ENCODE measurements around the gene NUP50.

NUP50 gene

DNA sequence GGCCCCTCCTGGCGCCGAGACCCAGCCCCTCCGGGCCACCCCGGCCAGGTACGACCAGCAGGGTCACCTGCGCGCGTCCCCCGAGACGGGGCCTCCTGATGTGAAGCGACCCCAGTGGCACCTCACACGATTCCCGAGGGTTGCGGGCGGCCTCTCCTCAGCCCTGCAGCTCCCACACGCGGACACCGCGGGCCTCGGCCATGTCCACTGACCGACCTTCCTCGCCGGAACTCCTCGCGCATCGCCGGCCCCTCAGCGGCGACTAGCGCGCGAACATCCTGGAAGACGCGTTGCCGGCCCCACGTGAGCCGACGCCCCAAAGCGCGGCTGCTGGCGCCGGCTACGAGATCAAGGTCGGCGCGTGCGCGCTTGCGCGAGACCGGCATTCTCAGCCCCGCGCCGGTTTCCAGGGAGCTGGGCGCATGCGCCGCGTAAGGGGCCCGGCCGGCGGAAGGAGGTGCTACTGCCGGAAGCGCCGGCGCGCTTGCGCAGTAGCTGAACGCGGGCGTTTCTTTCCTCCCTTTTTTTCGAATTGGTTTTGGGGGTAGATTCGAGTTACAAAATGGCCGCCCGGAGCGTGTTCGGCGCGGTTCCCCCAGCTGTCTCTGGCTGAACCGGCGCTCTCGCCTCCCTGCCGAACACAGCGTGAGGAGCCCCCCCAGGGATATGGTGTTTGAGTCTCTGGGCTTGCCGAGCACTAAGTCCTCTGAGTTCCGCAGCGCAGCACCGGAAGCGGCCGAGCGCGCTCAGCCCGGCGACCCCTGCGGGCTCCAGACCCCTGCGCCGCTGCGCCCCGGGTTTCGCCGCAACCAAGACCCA, at the start of gene NUP50:
TSS of gene NUP50 (plus strand) at position 475 of the 819 bp plus-strand sequence. CDS start 4,253 bp downstream, outside the sequence.
- peak; percentile 95 for DNase-seq (ENCODE audit: low read depth in 2 of 2)

GRCh38 chr22:45120440-45120839, 43.3 kb upstream of the NUP50 start:
- no peak for DNase-seq (ENCODE audit: low read depth in 2 of 2)

DNA sequence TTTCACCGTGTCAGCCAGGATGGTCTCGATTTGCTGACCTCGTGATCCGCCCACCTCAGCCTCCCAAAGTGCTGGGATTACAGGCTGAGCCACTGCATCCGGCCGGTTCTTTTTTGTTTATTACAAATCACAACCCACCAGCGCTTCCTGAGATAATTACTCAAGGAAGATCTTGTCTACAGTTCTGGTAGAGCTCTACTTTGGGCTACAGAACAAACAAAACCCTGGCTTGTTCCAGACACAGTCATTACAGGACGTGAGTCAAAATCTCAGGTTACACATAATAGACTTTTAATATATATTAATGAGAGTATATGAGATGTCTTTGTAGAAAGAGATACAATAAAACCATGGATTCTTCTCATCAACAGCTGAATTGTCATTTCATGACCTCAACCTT, 42.8 kb upstream of the NUP50 start:
- no peak for DNase-seq (ENCODE audit: low read depth in 2 of 2)

- DNase-seq (ENCODE audit: low read depth in 2 of 2), result no peak
Observed at GRCh38 chr22:45124176-45124847, 39.4 kb upstream of the NUP50 start.

GRCh38 chr22:45125188-45125587, 38.5 kb upstream of the NUP50 start:
- no peak for DNase-seq (ENCODE audit: low read depth in 2 of 2)

- no peak for DNase-seq (ENCODE audit: low read depth in 2 of 2)
Observed at GRCh38 chr22:45127866-45128265, 35.9 kb upstream of the NUP50 start.

GRCh38 chr22:45129703-45130524, 33.8 kb upstream of the NUP50 start:
- peak; percentile 23 to 48 for DNase-seq (ENCODE audit: low read depth in 2 of 2)

DNA sequence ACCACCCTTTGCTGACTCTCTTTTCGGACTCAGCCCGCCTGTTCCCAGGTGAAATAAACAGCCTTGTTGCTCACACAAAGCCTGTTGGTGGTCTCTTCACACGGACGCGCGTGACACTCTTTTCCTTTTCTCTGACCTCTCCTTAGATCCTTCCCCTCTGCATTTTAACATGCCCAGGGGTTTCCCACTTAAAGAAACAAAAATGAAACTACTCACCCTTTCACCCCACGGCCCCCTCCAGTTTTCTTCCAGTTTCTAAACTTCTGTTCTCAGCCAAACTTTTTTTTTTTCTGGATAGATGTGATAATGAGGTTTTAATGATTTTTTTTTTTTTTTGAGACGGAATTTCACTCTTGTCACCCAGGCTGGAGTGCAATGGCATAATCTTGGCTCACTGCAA, 32.8 kb upstream of the NUP50 start:
- DNase-seq (ENCODE audit: low read depth in 2 of 2), result no peak

GRCh38 chr22:45131749-45132148, 32.0 kb upstream of the NUP50 start:
- DNase-seq (ENCODE audit: low read depth in 2 of 2), result no peak

DNA sequence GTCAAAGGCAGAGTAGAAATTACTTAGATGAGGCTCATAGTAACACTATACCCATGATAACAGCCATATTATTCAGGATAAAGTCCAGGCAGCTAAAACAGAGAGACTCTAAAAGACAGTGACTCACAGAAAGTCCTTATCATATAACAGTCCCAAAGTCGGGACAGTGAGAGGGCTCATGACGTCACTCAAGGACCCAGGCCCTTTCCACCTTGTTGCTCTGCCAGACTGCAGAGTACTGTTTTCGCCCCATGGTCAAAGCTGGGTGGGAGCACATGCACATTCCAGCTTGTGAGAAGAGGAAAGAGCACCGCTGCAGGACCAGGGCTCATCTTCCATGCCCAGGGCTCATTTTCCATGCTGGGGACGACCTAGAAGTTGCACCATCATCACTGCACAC, 29.4 kb upstream of the NUP50 start:
- no peak for DNase-seq (ENCODE audit: low read depth in 2 of 2)

GRCh38 chr22:45136594-45136993, 27.1 kb upstream of the NUP50 start:
- DNase-seq (ENCODE audit: low read depth in 2 of 2), result no peak

GRCh38 chr22:45139693-45140092, 24.0 kb upstream of the NUP50 start:
- DNase-seq (ENCODE audit: low read depth in 2 of 2), result no peak

DNA sequence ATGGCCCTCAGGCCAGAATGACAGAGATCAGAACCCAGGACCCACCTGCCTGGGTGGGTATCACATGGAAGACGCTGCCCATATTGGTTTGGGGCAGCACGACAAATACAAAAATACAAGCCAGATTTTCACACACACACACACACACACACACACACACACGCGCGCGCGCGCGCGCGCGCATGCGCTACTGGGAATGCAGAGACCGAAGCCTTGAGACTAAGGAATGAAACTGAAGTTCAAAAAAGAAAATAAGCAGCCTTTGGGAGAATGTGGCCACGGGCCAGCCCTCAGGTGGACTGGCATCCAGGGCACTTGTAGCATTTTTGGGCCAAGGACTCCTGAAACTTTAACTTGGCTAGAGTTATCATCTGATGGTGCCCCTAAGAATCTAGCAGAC, 21.3 kb upstream of the NUP50 start:
- no peak for DNase-seq (ENCODE audit: low read depth in 2 of 2)

GRCh38 chr22:45144916-45145315, 18.8 kb upstream of the NUP50 start:
- no peak for DNase-seq (ENCODE audit: low read depth in 2 of 2)

DNA sequence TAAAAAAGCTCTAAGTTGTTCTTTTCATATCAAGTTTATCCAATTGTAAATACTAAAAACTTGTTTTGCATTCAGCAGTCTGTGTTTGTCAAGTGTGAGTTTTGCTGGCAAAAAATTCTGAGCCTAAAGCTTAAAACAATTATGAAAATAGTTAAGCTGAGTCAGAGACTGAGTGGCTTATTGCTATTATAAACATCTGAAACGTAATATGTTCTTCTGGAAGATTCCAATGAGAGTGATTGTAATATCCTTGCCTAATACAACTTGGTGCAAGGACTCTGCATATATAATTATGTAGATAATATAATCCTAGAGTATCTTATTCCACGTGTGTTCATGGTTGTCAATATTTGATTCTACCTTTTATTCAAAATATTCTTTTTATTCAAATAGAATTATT, 14.1 kb upstream of the NUP50 start:
- no peak for DNase-seq (ENCODE audit: low read depth in 2 of 2)

- DNase-seq (ENCODE audit: low read depth in 2 of 2), result no peak
Observed at GRCh38 chr22:45150139-45150538, 13.6 kb upstream of the NUP50 start.

DNA sequence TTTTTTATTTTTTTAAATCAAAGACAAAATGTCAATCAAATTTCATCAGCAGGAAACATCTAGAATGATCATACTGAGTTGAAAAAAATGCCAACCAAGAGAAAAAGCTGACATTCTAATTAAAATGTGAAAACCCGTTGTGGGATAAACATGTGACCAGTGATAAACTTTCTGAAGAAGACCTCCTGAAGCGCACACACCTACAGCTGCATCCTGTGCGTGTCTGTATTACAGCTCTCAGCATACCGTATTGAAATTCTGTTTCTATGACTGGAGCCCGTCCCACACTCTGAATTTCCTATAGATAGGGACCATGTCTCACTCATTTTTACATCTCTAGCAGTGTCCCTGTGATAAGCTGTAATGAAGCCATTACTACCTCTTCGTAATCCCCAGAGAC, 12.2 kb upstream of the NUP50 start:
- no peak for DNase-seq (ENCODE audit: low read depth in 2 of 2)

GRCh38 chr22:45154383-45154782, 9.3 kb upstream of the NUP50 start:
- DNase-seq (ENCODE audit: low read depth in 2 of 2), result no peak

GRCh38 chr22:45155050-45155840, 8.5 kb upstream of the NUP50 start:
- no peak for DNase-seq (ENCODE audit: low read depth in 2 of 2)

- no peak for DNase-seq (ENCODE audit: low read depth in 2 of 2)
Observed at GRCh38 chr22:45157907-45158306, 5.8 kb upstream of the NUP50 start.

GRCh38 chr22:45159652-45160462, 3.9 kb upstream of the NUP50 start:
- no peak for DNase-seq (ENCODE audit: low read depth in 2 of 2)

Data from stimulated activated CD8-positive, alpha-beta memory T cell treated with anti-CD3 and anti-CD28 coated beads, Interleukin-15, amount 100 ng/mL, for 48 hours (primary cell).